A172 (cell line): ENCODE data around the gene CCDC171. TPM values are rescaled to one million over a fixed set of nuclear protein-coding genes. Genes with fewer than 3 reads are reported as not detected.
"Not testable (repeated sequence)": the region's sequence is repeated elsewhere in the genome, so short reads cannot be mapped to it uniquely, and the experiment has no call there.

Experiments used
- DNase-seq: peaks from one replicate; pipeline ENCODE4 v3.0.0-alpha.2; 2015; ENCODE audit warnings: low spot score
- total RNA-seq: library from RNA; depleted of rRNA; stranded (reverse); fragments of >200 nt; shearing (Covaris generic); gene quantifications from 2 replicates; pipeline ENCODE4 v1.2.3, GENCODE V29; 2014

The CCDC171 gene
- total RNA-seq, 1 experiment from 2014 or later: 1.4 TPM

GRCh38 chr9:15696979-15697378 is 144.1 kb downstream of the CCDC171 start:
- peak; percentile 64 for DNase-seq

GRCh38 chr9:15697446-15697851 is 144.6 kb downstream of the CCDC171 start:
- DNase-seq: peak; percentile 83

GRCh38 chr9:15699876-15700559 is 147.2 kb downstream of the CCDC171 start:
- DNase-seq: not testable (repeated sequence)

- DNase-seq: no peak
These were observed 154.2 kb downstream of the CCDC171 start for GRCh38 chr9:15707000-15707399.

GRCh38 chr9:15711531-15711930 is 158.7 kb downstream of the CCDC171 start:
- DNase-seq: no peak

- no peak for DNase-seq
These were observed 159.1 kb downstream of the CCDC171 start for GRCh38 chr9:15711931-15712330.

- no peak for DNase-seq
These were observed 161.9 kb downstream of the CCDC171 start for GRCh38 chr9:15714746-15715145.

- no peak for DNase-seq
These were observed 164.6 kb downstream of the CCDC171 start for GRCh38 chr9:15717290-15717967.

- DNase-seq: no peak
These were observed 165.6 kb downstream of the CCDC171 start for GRCh38 chr9:15718423-15718822.

GRCh38 chr9:15720861-15721260 is 168.0 kb downstream of the CCDC171 start:
- no peak for DNase-seq

- DNase-seq: no peak
These were observed 170.0 kb downstream of the CCDC171 start for GRCh38 chr9:15722888-15723287.

- DNase-seq: no peak
These were observed 171.2 kb downstream of the CCDC171 start for GRCh38 chr9:15724016-15724415.

GRCh38 chr9:15724612-15725011 is 171.8 kb downstream of the CCDC171 start:
- no peak for DNase-seq

- DNase-seq: no peak
These were observed 173.1 kb downstream of the CCDC171 start for GRCh38 chr9:15725953-15726352.

- no peak for DNase-seq
These were observed 176.7 kb downstream of the CCDC171 start for GRCh38 chr9:15729507-15729906.

- peak; percentile 89 for DNase-seq
These were observed 182.4 kb downstream of the CCDC171 start for GRCh38 chr9:15735083-15735857.

- DNase-seq: no peak
These were observed 183.7 kb downstream of the CCDC171 start for GRCh38 chr9:15736569-15736968.

GRCh38 chr9:15738011-15738410 is 185.2 kb downstream of the CCDC171 start:
- DNase-seq: no peak

GRCh38 chr9:15741015-15741414 is 188.2 kb downstream of the CCDC171 start:
- no peak for DNase-seq

- no peak for DNase-seq
These were observed 190.7 kb downstream of the CCDC171 start for GRCh38 chr9:15743512-15743911.

GRCh38 chr9:15744196-15744595 is 191.4 kb downstream of the CCDC171 start:
- DNase-seq: no peak

- DNase-seq: no peak
These were observed 194.1 kb downstream of the CCDC171 start for GRCh38 chr9:15746905-15747304.

- no peak for DNase-seq
These were observed 202.8 kb downstream of the CCDC171 start for GRCh38 chr9:15755660-15756059.
